Eye (tissue), 1 donor: ENCODE results near the gene XAB2.

Experiments
- DNase-seq: peaks from one replicate; pipeline ENCODE4 v3.0.0-alpha.2; 2015

Gene XAB2

GRCh38 chr19:7575434-7576040, 53.8 kb downstream of the XAB2 start:
- DNase-seq: no peak

DNA sequence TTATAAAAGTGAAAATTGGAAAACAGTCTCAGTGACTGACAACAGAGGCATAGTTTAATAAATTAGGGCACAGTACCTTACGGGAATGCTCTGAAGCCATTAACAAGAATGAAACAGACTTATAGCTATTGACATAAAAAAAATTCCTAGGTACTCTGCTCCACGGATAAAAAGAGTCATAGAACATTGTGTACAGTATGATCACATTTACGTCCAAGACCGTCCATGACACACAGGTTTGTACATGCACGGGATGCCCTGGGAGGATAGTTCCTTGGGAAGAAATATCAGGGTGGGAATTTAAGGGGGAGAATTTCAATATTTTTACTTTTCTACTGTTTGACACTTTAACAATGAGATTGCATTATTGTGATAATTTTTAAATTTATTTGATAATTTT, 58.6 kb downstream of the XAB2 start:
- DNase-seq: no peak
